NCI-H1436 treated with DMSO at 0.1 percent for 48 hours (cell line): ENCODE results near the gene GALNT10.

Experiments
- DNase-seq: peaks from one replicate; lab custom pipeline; 2025; lab: John Stamatoyannopoulos, UW

The GALNT10 gene

GRCh38 chr5:154268073-154268472 is 77.5 kb downstream of the GALNT10 start:
- no peak for DNase-seq

- DNase-seq = no peak
Measured at GRCh38 chr5:154269414-154269813, 78.9 kb downstream of the GALNT10 start.

- no peak for DNase-seq
Measured at GRCh38 chr5:154271466-154271865, 80.9 kb downstream of the GALNT10 start.

- DNase-seq = no peak
Measured at GRCh38 chr5:154271936-154272514, 81.5 kb downstream of the GALNT10 start.

- DNase-seq = no peak
Measured at GRCh38 chr5:154273028-154273617, 82.6 kb downstream of the GALNT10 start.

GRCh38 chr5:154273963-154274827 is 83.7 kb downstream of the GALNT10 start:
- no peak for DNase-seq

GRCh38 chr5:154274828-154275185 is 84.3 kb downstream of the GALNT10 start:
- DNase-seq = no peak

- no peak for DNase-seq
Measured at GRCh38 chr5:154275566-154275965, 85.0 kb downstream of the GALNT10 start.

- no peak for DNase-seq
Measured at GRCh38 chr5:154276261-154276972, 85.9 kb downstream of the GALNT10 start.

- DNase-seq = no peak
Measured at GRCh38 chr5:154276973-154277331, 86.4 kb downstream of the GALNT10 start.

GRCh38 chr5:154277499-154277898 is 87.0 kb downstream of the GALNT10 start:
- no peak for DNase-seq

- DNase-seq = no peak
Measured at GRCh38 chr5:154278186-154278585, 87.7 kb downstream of the GALNT10 start.

GRCh38 chr5:154278908-154279307 is 88.4 kb downstream of the GALNT10 start:
- no peak for DNase-seq

- DNase-seq = no peak
Measured at GRCh38 chr5:154284433-154284832, 93.9 kb downstream of the GALNT10 start.

- no peak for DNase-seq
Measured at GRCh38 chr5:154285661-154286408, 95.3 kb downstream of the GALNT10 start.

GRCh38 chr5:154286557-154286956 is 96.0 kb downstream of the GALNT10 start:
- no peak for DNase-seq

GRCh38 chr5:154287136-154287535 is 96.6 kb downstream of the GALNT10 start:
- no peak for DNase-seq

GRCh38 chr5:154288145-154288544 is 97.6 kb downstream of the GALNT10 start:
- no peak for DNase-seq

- DNase-seq = no peak
Measured at GRCh38 chr5:154291917-154292316, 101.4 kb downstream of the GALNT10 start.

- DNase-seq = no peak
Measured at GRCh38 chr5:154293219-154293618, 102.7 kb downstream of the GALNT10 start.

GRCh38 chr5:154295551-154295950 is 105.0 kb downstream of the GALNT10 start:
- DNase-seq = no peak
